Stimulated activated CD4-positive, alpha-beta T cell treated with anti-CD3 and anti-CD28 coated beads, Interleukin-1b, Interleukin-23, amount 100 ng/mL, for 4 hours (primary cell): Measurements from ENCODE around the gene LRMDA.

ENCODE experiments used
- DNase-seq, 2 donors: peaks; one replicate each; pipeline ENCODE4 v3.0.0-alpha.2; 2020; ENCODE audit warnings: low read depth in 2 of 2

The LRMDA gene

DNA sequence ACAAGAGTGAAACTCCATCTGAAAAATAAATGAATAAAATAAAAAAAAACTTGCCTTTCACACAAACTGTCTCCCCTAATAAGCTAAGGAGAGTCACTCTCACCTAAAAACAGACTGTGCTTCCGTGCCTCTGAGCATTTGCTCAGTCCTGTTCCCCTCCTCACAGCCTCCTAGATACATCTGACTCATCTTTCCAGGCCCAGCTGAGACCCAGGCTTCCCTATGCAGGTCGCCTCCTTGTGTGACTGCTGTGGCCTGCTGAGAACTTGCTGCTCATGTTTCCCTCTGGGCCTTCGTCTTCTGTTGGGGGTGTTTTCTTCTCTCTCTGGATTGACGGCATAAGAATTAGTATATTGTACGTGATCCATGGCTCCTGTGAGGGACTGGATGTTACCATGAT lies 777.7 kb downstream of the LRMDA start:
- no peak for DNase-seq

DNA sequence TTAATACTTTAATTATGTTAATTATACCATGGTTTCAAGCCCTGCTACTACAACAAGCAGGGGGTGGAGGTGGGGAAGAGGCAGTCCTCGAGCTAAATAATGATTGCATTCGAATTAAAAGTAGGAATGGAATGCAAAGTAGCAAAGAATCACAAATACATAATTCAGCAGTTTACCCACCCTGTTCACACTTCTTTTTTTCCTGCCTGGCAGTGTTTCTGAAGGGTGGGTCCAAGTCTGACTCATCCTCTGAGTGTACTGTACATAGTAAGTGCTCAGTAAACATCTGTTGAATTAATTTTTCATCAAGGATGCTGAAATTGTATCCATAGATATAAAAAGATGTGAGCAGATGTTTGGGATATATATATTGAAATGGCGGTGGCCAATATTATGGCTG lies 778.8 kb downstream of the LRMDA start:
- no peak for DNase-seq

DNA sequence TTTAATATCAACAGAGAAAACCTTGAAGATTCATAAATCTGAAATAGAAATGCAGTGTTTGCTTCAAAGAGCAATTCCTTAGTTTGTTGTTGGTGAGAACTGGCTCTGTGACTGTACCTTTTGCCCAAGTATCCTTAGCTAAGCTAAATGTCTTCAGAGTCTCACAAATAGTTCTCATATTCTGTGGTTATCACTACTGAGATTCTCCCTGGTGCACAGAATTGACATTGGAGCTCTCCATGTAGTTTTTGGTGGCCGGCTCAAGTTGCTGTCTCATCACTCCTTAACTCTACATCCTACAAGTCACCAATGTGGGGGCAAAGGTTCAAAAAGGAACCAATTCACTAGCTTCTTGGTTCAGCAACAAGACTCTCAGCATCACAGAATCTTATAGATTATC lies 780.3 kb downstream of the LRMDA start:
- DNase-seq, result no peak

DNA sequence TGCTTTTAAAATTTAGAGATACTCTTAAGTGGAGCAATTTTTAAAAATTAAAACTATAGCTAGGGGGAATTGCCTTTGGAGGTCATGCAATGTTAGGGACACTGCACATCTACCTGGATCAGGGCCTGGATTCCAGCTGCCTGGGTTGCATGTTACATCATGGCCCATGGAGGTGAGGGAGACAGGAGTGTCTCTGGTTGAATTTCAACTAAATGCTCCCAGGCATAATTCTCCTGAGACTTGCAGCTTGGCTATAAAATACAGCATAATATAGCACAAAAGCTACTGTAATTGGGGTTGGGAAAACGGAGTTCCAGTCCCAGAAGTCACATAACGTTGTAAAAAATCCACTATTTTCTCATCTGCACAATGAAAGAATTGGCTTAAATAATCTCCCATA lies 782.5 kb downstream of the LRMDA start:
- no peak for DNase-seq

DNA sequence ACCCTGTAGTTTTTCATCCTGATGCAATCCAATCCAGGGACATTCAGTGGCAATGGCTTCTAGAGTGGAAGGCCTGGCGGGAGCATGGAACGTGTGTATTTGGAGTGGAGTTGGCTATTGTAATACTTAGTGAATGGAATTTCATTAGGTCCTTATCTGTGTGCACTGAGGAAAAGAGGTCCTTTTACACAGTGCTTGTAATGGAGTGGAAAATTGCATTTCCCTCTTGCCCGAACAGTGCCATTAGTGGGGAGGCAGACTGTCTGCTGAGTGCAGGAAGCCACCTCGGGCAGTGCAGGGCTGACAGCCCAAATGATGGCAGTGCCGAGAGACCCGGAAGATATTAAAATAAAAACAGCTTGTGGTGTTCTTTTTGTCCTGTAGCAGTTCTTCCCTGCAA lies 786.6 kb downstream of the LRMDA start:
- DNase-seq, result no peak

DNA sequence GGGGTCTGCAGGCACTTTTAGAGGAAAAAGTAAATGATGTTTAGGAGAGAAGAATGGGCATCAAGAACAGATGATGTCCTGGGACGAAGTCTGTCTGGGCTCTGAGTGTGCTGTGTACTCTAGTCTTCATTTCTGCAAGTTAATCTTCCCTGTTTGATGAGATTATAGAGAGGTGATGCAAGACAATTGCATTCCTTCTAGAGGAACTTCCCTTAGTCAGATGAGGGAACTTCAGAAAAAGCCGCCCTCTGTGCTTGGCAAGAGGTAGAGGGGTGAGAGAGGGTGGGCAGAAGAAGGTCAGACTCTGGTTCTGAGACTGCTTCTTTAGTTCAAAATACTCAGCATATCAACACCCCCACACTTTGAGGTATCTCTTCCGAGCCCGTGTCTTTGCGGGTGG lies 797.9 kb downstream of the LRMDA start:
- no peak for DNase-seq

DNA sequence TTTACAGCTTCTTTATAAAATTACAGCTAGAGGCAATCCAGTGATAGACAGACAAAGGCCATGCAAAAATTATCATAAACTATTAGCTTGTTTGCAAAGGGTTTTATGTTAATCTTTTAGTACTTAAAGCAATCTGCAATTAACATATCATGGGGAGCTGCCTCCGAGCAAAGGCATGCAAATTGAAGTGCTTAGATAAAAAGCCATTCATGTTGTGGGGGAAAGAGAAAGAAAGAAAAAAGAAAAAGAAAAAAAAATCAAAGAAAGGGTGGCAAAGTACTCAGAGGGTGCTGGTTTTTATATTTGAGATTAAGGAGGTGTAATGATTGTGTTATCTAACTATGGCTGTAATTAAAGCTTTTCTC lies 799.5 kb downstream of the LRMDA start:
- DNase-seq, result no peak

DNA sequence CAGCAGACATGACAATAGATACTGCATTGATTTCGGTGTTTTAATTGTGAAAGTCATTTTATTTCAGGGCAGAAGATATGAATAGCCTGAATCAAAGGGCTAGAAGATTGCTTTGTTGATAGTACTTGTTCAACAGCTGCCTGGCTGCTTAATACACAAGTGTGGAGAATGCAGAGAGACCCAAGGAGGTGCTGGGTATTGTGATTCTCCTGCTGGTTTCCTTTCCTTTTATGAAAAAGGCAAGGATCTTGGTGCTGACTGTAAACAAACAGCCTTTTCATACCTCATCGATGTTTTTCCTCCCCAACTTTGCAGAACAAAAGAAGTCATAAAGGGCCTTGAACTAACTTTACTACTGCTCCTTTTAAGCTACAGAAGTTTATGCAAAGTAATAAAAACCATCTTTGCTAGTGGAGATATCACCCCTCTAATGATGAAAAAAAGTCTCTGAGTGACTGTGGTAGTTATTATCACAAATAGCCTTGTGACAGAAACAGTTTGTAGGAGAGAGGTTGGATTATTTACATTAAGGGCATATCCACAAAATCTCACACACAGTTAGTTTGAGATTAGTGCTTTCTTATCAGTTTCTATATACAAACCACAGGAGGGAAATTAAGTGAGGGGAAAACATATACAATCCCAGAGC lies 800.0 kb downstream of the LRMDA start:
- DNase-seq, result no peak

DNA sequence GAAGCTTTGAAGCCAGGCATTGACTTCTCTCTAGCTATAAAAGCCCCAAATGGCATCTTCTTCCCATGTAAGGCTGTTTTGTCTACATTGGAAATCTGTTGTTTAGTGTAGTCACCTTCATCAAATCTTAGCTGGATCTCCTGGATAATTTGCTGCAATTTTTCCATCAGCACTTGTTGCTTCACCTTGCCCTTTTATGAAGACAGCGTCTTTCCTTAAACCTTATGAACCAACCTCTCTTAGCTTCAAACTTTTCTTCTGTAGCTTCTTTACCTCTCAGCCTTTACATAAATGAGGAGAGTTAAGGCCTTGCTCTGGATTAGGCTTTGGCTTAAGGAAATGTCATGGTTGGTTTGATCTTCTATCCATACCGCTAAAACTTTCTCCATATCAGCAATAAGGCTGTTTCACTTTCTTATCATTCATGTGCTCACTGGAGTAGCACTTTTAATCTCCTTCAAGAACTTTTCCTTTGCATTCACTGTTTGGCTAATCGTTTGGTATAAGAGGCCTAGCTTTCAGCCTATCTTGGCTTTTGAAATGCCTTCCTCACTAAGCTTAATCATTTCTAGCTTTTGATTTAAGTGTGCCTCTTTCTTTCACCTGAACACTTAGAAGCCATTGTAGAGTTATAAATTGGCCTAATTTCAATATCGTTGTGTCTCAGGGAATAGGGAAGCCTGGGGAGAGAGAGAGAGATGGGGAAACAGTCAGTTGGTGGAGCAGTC lies 803.2 kb downstream of the LRMDA start:
- DNase-seq, result no peak

DNA sequence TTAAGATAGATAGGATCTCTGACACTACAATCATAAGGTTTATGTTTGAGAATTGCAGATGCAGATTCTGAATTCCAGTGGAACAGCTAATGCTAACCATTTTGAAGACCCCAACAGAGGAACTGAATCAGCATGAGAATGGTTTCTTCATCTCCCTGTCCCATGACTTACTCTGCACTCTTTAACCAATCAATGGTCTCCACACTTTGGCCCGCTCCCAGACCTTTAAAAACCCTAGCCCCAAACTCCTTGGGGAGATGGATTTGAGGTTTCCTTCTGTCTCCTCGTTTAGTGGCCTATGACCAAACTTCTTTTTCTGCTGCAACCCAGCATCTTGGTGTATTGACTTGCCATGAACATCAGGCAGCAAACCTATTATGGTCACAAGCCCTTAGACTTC lies 804.9 kb downstream of the LRMDA start:
- DNase-seq, result no peak

DNA sequence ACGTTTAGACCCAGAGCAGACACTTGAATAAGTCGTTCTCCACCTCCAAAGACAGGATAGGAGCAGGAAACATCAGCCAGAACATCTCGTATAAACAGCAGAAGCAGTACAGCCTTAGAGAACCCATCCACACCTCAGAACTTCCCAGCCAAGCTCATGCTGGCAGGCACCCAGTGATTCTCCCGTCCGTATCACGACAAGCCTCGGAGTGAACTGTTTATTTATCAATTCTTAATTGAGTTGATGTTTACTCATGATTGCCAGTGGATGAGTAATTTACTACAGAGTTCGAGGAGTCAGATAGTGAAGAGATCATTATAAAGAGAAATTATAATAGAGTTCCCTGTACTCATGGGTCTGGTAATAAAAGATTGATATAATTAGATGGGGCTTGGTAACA lies 811.5 kb downstream of the LRMDA start:
- DNase-seq, result no peak

DNA sequence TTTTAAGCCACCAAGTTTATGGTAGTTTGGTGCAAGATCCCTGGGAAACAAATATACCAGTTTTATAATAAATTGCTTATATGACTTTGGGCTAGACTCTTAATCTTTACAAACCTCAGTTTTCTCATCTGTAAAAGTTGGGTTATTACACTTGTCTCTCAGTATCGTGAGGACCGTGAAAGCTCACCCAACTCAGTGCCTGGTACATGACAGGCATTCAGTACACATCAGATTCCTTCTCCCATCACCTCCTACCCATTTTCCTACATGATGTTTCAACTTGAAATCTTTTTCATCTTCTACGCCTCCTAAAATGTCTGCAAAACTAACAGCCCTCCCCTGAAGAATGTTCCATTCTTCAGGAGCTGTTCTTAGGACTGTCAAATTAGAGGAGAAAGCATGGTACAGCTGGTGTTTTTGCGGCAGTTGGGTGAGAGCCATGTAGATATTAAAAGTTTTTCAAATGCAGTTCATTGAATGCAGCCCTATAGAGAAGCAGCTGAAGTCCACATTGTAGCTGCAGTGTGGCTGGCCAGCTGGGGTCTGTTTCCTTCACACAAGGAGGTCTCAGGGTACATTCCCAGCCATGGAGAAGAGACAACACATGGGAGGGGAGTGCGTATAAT lies 812.8 kb downstream of the LRMDA start:
- no peak for DNase-seq

DNA sequence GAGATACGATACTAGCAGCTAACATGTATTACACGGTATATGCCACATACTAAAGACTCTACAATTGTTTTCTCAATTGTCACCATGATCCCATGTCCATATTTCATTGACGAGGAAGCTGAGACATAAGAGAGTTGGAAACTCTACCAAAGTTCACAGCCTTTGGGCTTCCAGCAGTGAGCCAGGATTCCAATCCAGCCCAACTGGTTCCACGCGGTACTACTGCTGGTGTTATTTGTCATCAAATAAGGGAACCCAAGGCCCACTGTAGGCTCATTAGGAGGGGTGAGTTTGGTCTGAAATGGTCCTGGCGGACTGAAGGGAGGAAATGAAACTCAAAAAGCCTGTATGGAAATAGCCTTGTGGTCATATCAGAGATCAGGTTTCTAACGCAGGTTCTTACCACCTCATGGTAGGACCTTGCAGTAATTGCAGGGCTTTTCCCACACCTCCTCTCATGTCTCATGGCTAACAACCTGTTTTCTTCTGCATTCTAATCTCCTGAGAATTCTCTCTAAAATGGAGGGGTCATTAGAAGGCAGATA lies 814.6 kb downstream of the LRMDA start:
- DNase-seq, result no peak

DNA sequence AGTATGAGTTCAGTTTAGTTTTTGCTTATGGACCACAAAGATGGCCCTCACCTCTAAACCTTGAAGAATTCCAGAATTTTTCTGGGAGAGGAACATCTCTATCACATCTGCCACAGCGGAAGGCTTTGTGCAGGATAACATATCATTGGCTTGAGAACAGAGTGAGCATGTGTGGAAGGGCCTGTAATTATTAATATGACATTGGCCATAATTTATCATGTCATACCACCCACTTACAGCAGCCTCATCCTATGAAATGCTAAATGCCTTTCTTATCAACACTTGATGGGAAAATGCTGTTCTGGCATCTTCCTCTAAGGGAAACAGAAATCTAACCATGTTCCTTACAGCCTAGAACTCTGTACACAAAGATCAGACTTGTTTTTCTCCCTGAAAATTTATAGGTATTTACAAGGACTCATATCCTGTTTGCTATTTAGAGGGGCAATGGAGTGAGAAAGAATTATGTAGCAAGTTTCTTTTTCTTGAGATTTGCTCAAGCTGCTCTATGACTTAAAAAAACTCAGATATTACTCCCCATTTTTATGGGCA lies 817.3 kb downstream of the LRMDA start:
- no peak for DNase-seq

DNA sequence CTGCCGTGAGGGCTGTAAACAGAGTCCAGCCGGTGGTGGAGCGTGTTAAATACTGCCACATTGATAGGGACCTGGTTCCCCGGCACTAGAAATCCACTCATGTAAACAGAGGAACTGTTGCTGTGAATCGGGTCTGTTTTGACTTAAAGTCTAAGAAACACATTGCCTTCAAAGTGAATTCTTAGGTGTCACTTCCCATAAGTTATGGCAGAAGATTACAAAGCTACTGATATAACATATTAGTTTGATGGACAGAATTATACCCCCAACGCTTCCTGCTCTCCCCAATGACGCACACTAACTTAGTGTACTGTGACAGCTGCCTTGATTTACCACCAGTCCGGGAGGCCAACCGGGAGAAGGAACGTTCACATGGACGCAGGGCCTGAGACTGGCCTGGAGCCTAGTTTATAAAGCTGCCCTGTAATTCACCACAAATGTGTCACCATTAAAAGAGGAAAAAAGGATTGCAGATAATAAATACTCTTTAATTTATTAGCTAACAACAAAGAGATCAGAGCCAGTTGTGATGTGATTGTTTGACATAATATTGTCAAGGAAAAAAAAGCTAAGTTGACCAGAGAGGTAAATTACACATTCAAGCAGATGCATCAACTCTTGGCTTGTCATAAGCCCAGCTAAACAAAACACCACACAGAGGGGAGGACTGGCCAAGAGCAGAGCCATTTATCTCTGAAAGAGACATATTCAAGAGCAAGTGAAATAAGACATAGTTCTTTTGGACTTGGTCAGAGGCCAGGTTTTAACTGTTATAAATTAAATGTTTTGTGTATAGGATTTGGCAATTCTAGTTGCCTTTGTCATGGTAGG lies 820.6 kb downstream of the LRMDA start:
- DNase-seq, result no peak

DNA sequence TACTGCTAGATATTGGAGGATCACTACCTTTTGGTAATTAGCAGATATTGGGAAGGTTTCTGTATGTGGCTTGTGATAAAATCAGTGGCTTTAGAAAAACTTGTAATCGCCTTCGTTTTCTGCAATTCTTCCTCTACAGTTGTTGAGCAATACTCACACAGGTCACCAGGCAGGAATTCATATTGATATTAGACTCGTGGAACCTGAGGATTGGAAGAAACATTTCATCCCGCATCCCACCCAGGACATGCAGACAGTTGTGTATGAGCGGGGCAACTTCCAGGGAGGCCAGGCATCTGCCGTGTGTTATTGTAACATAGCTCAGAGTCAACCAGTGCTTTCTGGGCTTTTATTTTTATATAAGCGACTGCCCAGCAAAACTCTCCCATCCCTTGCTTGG lies 821.3 kb downstream of the LRMDA start:
- DNase-seq, result no peak

DNA sequence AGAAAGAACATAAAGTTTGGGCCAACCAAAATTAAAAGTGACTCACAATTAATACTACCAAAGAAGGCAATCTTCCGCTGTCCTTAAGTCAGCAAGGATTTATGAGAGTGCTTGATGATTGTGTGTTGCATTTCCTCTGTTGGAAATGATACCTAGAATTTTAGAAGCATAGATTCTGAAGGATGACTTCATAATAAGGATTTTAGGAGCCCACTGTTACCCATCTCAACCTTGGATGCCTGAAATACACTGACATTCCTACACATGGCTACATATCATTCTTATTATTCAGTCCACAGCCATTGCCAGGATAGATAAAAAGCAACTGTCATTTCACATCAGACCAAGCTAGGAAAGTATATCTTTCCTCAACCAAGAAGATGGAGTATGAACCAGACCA lies 823.8 kb downstream of the LRMDA start:
- no peak for DNase-seq

DNA sequence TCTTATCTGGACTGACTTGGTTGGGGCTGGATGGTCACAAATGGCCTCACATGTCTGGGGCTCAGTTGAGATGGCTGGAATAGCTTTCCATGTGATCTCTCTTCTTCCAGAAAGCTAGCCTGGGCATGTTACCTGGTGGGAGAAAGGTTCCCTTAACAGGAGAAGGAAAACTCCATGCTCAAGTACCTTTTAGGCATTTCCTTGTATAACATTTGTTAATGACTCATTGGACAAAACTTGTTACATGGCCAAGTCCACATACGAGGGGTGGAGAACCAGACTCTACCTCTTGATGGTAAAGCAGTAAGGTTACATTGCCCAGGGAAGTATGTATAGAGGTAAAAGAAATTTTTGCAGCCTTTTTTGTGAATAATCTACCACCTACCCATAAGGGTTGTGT lies 826.4 kb downstream of the LRMDA start:
- DNase-seq, result no peak

DNA sequence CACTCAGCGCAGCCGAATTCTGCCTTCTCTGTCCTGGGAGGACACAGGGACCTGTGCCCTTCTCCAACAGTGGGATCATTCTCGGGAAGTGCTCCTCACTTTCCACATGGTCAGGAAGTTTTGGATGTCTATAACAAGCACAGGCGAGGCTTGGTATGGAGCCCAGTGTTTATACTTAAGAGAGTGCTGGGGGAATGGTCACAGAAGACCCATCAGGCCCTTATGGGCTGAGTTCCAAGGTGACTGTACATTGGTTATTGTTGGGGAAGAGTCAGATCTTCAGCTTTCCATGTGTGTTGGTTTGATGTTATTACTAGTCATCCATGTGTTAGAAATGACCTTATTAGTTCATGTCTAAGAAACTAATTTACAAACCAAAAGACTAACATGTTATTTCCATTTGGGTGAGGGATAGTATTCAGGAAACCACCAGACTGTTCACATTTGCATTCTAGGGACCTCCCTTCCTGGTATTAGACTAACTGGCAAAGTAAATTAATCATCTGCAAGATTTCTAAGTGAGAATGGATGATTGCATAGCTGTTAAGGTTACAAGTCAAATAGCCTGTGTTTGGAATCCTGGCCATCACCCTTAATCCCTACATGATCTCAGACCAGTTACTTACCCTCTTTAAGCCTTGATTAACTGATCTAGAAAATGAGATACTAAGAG lies 834.2 kb downstream of the LRMDA start:
- no peak for DNase-seq

DNA sequence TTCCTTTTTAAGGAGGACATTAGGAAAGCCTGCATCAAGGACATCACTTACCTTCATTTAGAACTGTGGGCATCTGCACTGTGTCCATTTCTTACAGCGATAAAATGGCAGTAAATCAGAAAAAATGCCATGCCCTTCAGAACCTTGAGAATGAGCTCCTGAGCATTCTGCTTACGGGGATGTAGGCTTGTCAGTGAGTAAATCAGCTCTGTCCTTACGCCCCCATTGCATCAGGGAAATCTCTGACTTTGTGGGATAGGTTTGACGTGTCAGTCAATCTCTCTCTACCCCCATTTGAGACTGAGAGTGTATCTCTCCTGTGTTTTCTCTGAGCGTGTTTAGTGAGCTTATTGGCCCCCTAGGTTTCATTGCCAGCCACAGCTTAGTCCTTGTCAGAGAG lies 837.1 kb downstream of the LRMDA start:
- no peak for DNase-seq

DNA sequence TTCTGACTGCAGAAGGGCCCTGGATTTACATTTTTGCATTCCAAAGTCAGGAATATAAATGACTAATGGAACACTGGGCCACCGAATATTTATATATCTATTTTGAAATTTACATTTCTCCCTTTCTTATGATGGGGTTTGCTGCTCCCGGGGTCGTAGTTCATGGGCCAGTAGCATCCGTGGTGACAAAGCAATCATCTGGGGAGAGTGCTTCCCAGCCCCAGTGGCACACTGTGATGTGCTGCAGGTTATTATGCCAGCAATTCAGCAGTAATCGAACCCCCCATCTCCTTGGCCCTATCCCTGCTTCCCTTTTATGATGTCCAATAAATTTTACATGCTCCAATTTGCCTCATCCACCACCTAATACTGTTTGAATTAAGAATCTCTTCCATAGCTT lies 837.5 kb downstream of the LRMDA start:
- DNase-seq, result no peak
